Measurements from ENCODE around the gene ATF6.

Gene ATF6

GRCh38 chr1:161993576-161993975, 227.5 kb downstream of the ATF6 start:
- H3K9me3 ChIP-seq (ENCODE audit: control insufficient read depth in 5 of 5, low read length in 5 of 5) = no peaks in the 10 kb centered on the region
- H3K27me3 ChIP-seq (ENCODE audit: control insufficient read depth in 5 of 5, insufficient read depth in 4 of 5, low read length in 5 of 5) = peaks cover 0 to 5% (median 0%) of the 10 kb centered on the region in 5 donors
- H3K27ac ChIP-seq (ENCODE audit: low read depth, low read length) = no peak overlapping the region
- H3K9ac ChIP-seq (ENCODE audit: low read length in 5 of 5) = no peak overlapping the region
- H3K4me3 ChIP-seq (ENCODE audit: low read depth in 1 of 5, low read length in 5 of 5) = no peak overlapping the region
- peaks cover 3 to 16% (median 14%) of the 10 kb centered on the region in 5 donors for H3K36me3 ChIP-seq (ENCODE audit: control insufficient read depth in 5 of 5, insufficient read depth in 5 of 5, low read length in 5 of 5)
- peaks cover 0 to 13% (median 7%) of the 10 kb centered on the region in 5 donors for H3K4me1 ChIP-seq (ENCODE audit: control insufficient read depth in 5 of 5, insufficient read depth in 5 of 5, low read length in 5 of 5)

GRCh38 chr1:161994175-161994668, 228.1 kb downstream of the ATF6 start:
- Histone ChIP-seq H3K36me3 (ENCODE audit: control insufficient read depth in 5 of 5, insufficient read depth in 5 of 5, low read length in 5 of 5) (peaks cover 3 to 17% (median 14%) of the 10 kb centered on the region in 5 donors), H3K9ac (ENCODE audit: low read length in 5 of 5) (no peak overlapping the region)

GRCh38 chr1:161997152-161997551, 231.0 kb downstream of the ATF6 start:
- peaks cover 0 to 21% (median 14%) of the 10 kb centered on the region in 5 donors for H3K36me3 ChIP-seq (ENCODE audit: control insufficient read depth in 5 of 5, insufficient read depth in 5 of 5, low read length in 5 of 5)
- no peak overlapping the region for H3K4me3 ChIP-seq (ENCODE audit: low read depth in 1 of 5, low read length in 5 of 5)
- no peaks in the 10 kb centered on the region for H3K9me3 ChIP-seq (ENCODE audit: control insufficient read depth in 5 of 5, low read length in 5 of 5)
- H3K27ac ChIP-seq (ENCODE audit: low read depth, low read length) = no peak overlapping the region
- no peak overlapping the region for H3K9ac ChIP-seq (ENCODE audit: low read length in 5 of 5)
- peaks cover 0 to 13% (median 8%) of the 10 kb centered on the region in 5 donors for H3K4me1 ChIP-seq (ENCODE audit: control insufficient read depth in 5 of 5, insufficient read depth in 5 of 5, low read length in 5 of 5)
- peaks cover 0 to 5% (median 0%) of the 10 kb centered on the region in 5 donors for H3K27me3 ChIP-seq (ENCODE audit: control insufficient read depth in 5 of 5, insufficient read depth in 4 of 5, low read length in 5 of 5)

More at GRCh38 chr1:161994175-161994668, 228.1 kb downstream of the ATF6 start:
- Histone ChIP-seq H3K27ac (ENCODE audit: low read depth, low read length) (no peak overlapping the region), H3K4me1 (ENCODE audit: control insufficient read depth in 5 of 5, insufficient read depth in 5 of 5, low read length in 5 of 5) (peaks cover 0 to 12% (median 7%) of the 10 kb centered on the region in 5 donors), H3K4me3 (ENCODE audit: low read depth in 1 of 5, low read length in 5 of 5) (no peak overlapping the region), H3K27me3 (ENCODE audit: control insufficient read depth in 5 of 5, insufficient read depth in 4 of 5, low read length in 5 of 5) (peaks cover 0 to 5% (median 0%) of the 10 kb centered on the region in 5 donors), H3K9me3 (ENCODE audit: control insufficient read depth in 5 of 5, low read length in 5 of 5) (no peaks in the 10 kb centered on the region)

DNA sequence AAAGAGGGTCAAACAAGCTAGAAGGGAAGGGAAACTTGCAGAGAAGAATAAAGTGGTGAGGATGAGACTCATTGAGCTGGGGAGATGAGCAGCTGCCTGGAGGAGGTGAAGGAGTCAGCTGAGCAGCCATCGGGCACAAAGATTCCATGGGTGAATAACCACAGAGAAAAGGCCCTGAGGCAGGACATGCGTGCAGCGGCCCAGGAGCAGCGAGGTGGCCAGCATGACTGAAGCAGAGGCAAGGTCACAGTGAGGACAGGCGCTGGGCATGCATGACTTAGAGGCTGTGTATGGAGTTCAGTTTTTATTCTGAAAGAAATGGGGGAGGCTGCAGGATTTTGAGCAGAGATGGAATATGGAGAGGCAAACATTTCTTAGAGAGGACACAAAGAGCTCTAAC, 232.7 kb downstream of the ATF6 start:
- Histone ChIP-seq H3K27ac (ENCODE audit: low read depth, low read length) (no peak overlapping the region), H3K36me3 (ENCODE audit: control insufficient read depth in 5 of 5, insufficient read depth in 5 of 5, low read length in 5 of 5) (peaks cover 0 to 17% (median 8%) of the 10 kb centered on the region in 5 donors), H3K4me3 (ENCODE audit: low read depth in 1 of 5, low read length in 5 of 5) (no peak overlapping the region), H3K4me1 (ENCODE audit: control insufficient read depth in 5 of 5, insufficient read depth in 5 of 5, low read length in 5 of 5) (peaks cover 4 to 30% (median 23%) of the 10 kb centered on the region in 5 donors), H3K27me3 (ENCODE audit: control insufficient read depth in 5 of 5, insufficient read depth in 4 of 5, low read length in 5 of 5) (peaks cover 0 to 10% (median 0%) of the 10 kb centered on the region in 5 donors), H3K9ac (ENCODE audit: low read length in 5 of 5) (no peak overlapping the region), H3K9me3 (ENCODE audit: control insufficient read depth in 5 of 5, low read length in 5 of 5) (no peaks in the 10 kb centered on the region)

GRCh38 chr1:161999301-162000052, 233.4 kb downstream of the ATF6 start:
- Histone ChIP-seq H3K27me3 (ENCODE audit: control insufficient read depth in 5 of 5, insufficient read depth in 4 of 5, low read length in 5 of 5) (peaks cover 0 to 10% (median 0%) of the 10 kb centered on the region in 5 donors), H3K27ac (ENCODE audit: low read depth, low read length) (no peak overlapping the region), H3K4me1 (ENCODE audit: control insufficient read depth in 5 of 5, insufficient read depth in 5 of 5, low read length in 5 of 5) (peaks cover 4 to 28% (median 22%) of the 10 kb centered on the region in 5 donors), H3K9ac (ENCODE audit: low read length in 5 of 5) (no peak overlapping the region), H3K4me3 (ENCODE audit: low read depth in 1 of 5, low read length in 5 of 5) (no peak overlapping the region), H3K36me3 (ENCODE audit: control insufficient read depth in 5 of 5, insufficient read depth in 5 of 5, low read length in 5 of 5) (peaks cover 0 to 17% (median 8%) of the 10 kb centered on the region in 5 donors), H3K9me3 (ENCODE audit: control insufficient read depth in 5 of 5, low read length in 5 of 5) (no peaks in the 10 kb centered on the region)

- Histone ChIP-seq H3K9ac (ENCODE audit: low read length in 5 of 5) (no peak overlapping the region), H3K4me3 (ENCODE audit: low read depth in 1 of 5, low read length in 5 of 5) (no peak overlapping the region), H3K27ac (ENCODE audit: low read depth, low read length) (no peak overlapping the region), H3K36me3 (ENCODE audit: control insufficient read depth in 5 of 5, insufficient read depth in 5 of 5, low read length in 5 of 5) (peaks cover 0 to 17% (median 8%) of the 10 kb centered on the region in 5 donors), H3K9me3 (ENCODE audit: control insufficient read depth in 5 of 5, low read length in 5 of 5) (no peaks in the 10 kb centered on the region), H3K4me1 (ENCODE audit: control insufficient read depth in 5 of 5, insufficient read depth in 5 of 5, low read length in 5 of 5) (peaks cover 4 to 29% (median 20%) of the 10 kb centered on the region in 5 donors), H3K27me3 (ENCODE audit: control insufficient read depth in 5 of 5, insufficient read depth in 4 of 5, low read length in 5 of 5) (peaks cover 0 to 10% (median 0%) of the 10 kb centered on the region in 5 donors)
Observed at GRCh38 chr1:162000053-162000420, 233.9 kb downstream of the ATF6 start.

GRCh38 chr1:162003061-162003829, 237.1 kb downstream of the ATF6 start:
- Histone ChIP-seq H3K4me3 (ENCODE audit: low read depth in 1 of 5, low read length in 5 of 5) (peak overlapping the region; percentile 45 to 58 (median 55)), H3K27ac (ENCODE audit: low read depth, low read length) (peak overlapping the region; percentile 58), H3K27me3 (ENCODE audit: control insufficient read depth in 5 of 5, insufficient read depth in 4 of 5, low read length in 5 of 5) (peaks cover 0 to 5% (median 0%) of the 10 kb centered on the region in 5 donors), H3K9me3 (ENCODE audit: control insufficient read depth in 5 of 5, low read length in 5 of 5) (no peaks in the 10 kb centered on the region), H3K36me3 (ENCODE audit: control insufficient read depth in 5 of 5, insufficient read depth in 5 of 5, low read length in 5 of 5) (peaks cover 0 to 9% (median 4%) of the 10 kb centered on the region in 5 donors), H3K4me1 (ENCODE audit: control insufficient read depth in 5 of 5, insufficient read depth in 5 of 5, low read length in 5 of 5) (peaks cover 4 to 29% (median 20%) of the 10 kb centered on the region in 5 donors), H3K9ac (ENCODE audit: low read length in 5 of 5) (peak overlapping the region; percentile 1 to 42 (median 20))

DNA sequence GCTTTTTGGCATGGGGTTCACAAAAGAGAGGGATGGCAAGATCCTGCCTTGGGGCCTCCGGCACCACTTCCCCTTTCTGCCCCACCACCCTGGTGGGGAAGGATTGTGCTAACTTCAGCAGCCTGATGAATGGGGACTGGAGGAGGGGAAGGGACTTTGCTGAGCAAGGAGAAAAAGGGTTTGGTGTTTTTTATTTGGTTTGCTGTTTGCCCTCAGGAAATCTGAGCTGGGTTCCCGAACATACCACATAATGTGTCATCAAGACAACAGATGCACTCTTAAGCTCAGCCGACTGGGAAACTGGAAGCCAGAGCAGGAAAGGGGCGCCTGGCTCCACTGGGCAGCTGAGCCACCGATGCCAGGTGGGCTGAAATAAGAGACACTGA, 237.7 kb downstream of the ATF6 start:
- Histone ChIP-seq H3K36me3 (ENCODE audit: control insufficient read depth in 5 of 5, insufficient read depth in 5 of 5, low read length in 5 of 5) (peaks cover 0 to 8% (median 0%) of the 10 kb centered on the region in 5 donors), H3K27me3 (ENCODE audit: control insufficient read depth in 5 of 5, insufficient read depth in 4 of 5, low read length in 5 of 5) (peaks cover 0 to 5% (median 0%) of the 10 kb centered on the region in 5 donors), H3K4me3 (ENCODE audit: low read depth in 1 of 5, low read length in 5 of 5) (peak overlapping the region in 4 of 5 donors; percentile 17 to 58 (median 54)), H3K4me1 (ENCODE audit: control insufficient read depth in 5 of 5, insufficient read depth in 5 of 5, low read length in 5 of 5) (peaks cover 4 to 29% (median 20%) of the 10 kb centered on the region in 5 donors), H3K9ac (ENCODE audit: low read length in 5 of 5) (peak overlapping the region in 1 of 5 donors; percentile 20), H3K27ac (ENCODE audit: low read depth, low read length) (peak overlapping the region; percentile 58), H3K9me3 (ENCODE audit: control insufficient read depth in 5 of 5, low read length in 5 of 5) (no peaks in the 10 kb centered on the region)

GRCh38 chr1:162004441-162004950, 238.4 kb downstream of the ATF6 start:
- Histone ChIP-seq H3K9me3 (ENCODE audit: control insufficient read depth in 5 of 5, low read length in 5 of 5) (no peaks in the 10 kb centered on the region), H3K4me3 (ENCODE audit: low read depth in 1 of 5, low read length in 5 of 5) (no peak overlapping the region), H3K27ac (ENCODE audit: low read depth, low read length) (peak overlapping the region; percentile 58), H3K4me1 (ENCODE audit: control insufficient read depth in 5 of 5, insufficient read depth in 5 of 5, low read length in 5 of 5) (peaks cover 4 to 29% (median 20%) of the 10 kb centered on the region in 5 donors), H3K9ac (ENCODE audit: low read length in 5 of 5) (no peak overlapping the region), H3K27me3 (ENCODE audit: control insufficient read depth in 5 of 5, insufficient read depth in 4 of 5, low read length in 5 of 5) (peaks cover 0 to 5% (median 0%) of the 10 kb centered on the region in 5 donors), H3K36me3 (ENCODE audit: control insufficient read depth in 5 of 5, insufficient read depth in 5 of 5, low read length in 5 of 5) (peaks cover 0 to 8% (median 0%) of the 10 kb centered on the region in 5 donors)
